HL-60 (cell line): ENCODE results near the gene EGFL8.

Experiments used
- DNase-seq, 2 experiments: peaks; one replicate each; pipeline ENCODE4 v3.0.0-alpha.2; 2010 to 2020; ENCODE audit warnings: low read depth in 1 of 2, low spot score in 1 of 2
- H3K27ac ChIP-seq: fragments of 250-450 bp; sonication (Bioruptor Pico); replicated peaks from 2 replicates; pipeline ENCODE4 v1.5.1; 2020; ENCODE audit warnings: mild to moderate bottlenecking, moderate library complexity
- H3K27me3 ChIP-seq: fragments of 250-450 bp; sonication (Bioruptor Pico); 2 replicates; pipeline ENCODE4 v1.5.1; 2021; ENCODE audit warnings: mild to moderate bottlenecking, moderate library complexity; ENCODE audit not compliant: insufficient read depth, poor library complexity, severe bottlenecking
- H3K4me3 ChIP-seq: replicated peaks from 2 replicates; pipeline ENCODE4 v1.5.1; 2011; ENCODE audit warnings: mild to moderate bottlenecking, control low read depth, low read length; ENCODE audit not compliant: insufficient read depth
- CTCF ChIP-seq: IDR thresholded peaks from one replicate; pipeline ENCODE4 v1.5.1; 2011; ENCODE audit warnings: low read length, control low read depth, inconsistent platforms; ENCODE audit not compliant: insufficient read depth
- GABPA ChIP-seq: IDR thresholded peaks from 2 replicates; pipeline ENCODE4 v1.6.1; 2012; ENCODE audit warnings: low read depth
- POLR2AphosphoS5 ChIP-seq: IDR thresholded peaks from 2 replicates; pipeline ENCODE4 v1.6.1; 2012; ENCODE audit warnings: low read depth
- REST ChIP-seq: IDR thresholded peaks from 2 replicates; pipeline ENCODE4 v1.6.1; 2012; ENCODE audit warnings: low read depth; ENCODE audit not compliant: insufficient replicate concordance
- SPI1 ChIP-seq: IDR thresholded peaks from 2 replicates; pipeline ENCODE4 v1.6.1; 2012; ENCODE audit warnings: low read depth, mild to moderate bottlenecking, borderline replicate concordance

Gene EGFL8

GRCh38 chr6:32198345-32198696 is 33.9 kb downstream of the EGFL8 start:
- no peak for DNase-seq
- TF ChIP-seq POLR2AphosphoS5: no peak
- TF ChIP-seq CTCF: no peak
- TF ChIP-seq GABPA: no peak
- TF ChIP-seq SPI1: no peak
- TF ChIP-seq REST: no peak
- H3K4me3 ChIP-seq: no peak overlapping the region
- H3K27ac ChIP-seq: no peak overlapping the region
- H3K27me3 ChIP-seq: no peaks in the 10 kb centered on the region

GRCh38 chr6:32198866-32199265 is 34.5 kb downstream of the EGFL8 start:
- no peaks in the 10 kb centered on the region for H3K27me3 ChIP-seq
- H3K4me3 ChIP-seq: no peak overlapping the region
- no peak for TF ChIP-seq POLR2AphosphoS5
- no peak for TF ChIP-seq SPI1
- TF ChIP-seq GABPA: no peak
- TF ChIP-seq CTCF: no peak
- TF ChIP-seq REST: no peak
- H3K27ac ChIP-seq: no peak overlapping the region
- DNase-seq: no peak

- no peaks in the 10 kb centered on the region for H3K27me3 ChIP-seq
- no peak overlapping the region for H3K27ac ChIP-seq
- no peak for DNase-seq
- no peak for TF ChIP-seq REST
- no peak for TF ChIP-seq CTCF
- TF ChIP-seq SPI1: no peak
- no peak for TF ChIP-seq POLR2AphosphoS5
- TF ChIP-seq GABPA: no peak
- H3K4me3 ChIP-seq: no peak overlapping the region
Measured at GRCh38 chr6:32200711-32201475, 36.5 kb downstream of the EGFL8 start.
